ENCODE results near the gene FOLR2. TPM values are rescaled to one million over a fixed set of nuclear protein-coding genes. Genes with fewer than 3 reads are reported as not detected.

FOLR2 gene
- not detected in 2 replicates for polyA plus RNA-seq

DNA sequence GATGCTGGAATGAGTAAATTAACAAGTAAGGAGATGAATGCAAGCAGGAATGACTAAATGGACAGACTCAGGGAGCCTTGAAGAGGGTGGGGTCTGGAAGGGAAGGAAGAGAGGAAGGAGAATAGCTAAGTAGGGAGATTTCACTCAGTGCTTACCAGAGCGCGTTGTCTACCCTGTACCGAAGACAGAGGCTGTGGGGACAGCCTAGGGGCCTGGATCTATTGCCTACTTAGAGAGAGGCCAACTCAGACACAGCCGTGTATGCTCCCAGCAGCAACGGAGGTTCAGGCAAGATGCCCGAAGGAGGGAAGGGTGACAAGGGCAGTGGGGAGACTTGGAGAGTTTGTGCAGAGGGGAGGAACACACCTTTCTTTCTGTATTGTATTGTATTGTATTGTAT is at the start of gene FOLR2:
TSS of gene FOLR2 (plus strand) at position 157 of the 400 bp plus-strand sequence. CDS start 1,791 bp downstream, outside the sequence.

GRCh38 chr11:72191961-72192381 is 24.6 kb upstream of the FOLR2 start, which contains the start of gene FOLR1:
FOLR1 (plus strand) TSS chr11:72192140; CDS start chr11:72192174, 34 bp downstream.

GRCh38 chr11:72224564-72225410 is 8.2 kb downstream of the FOLR2 start, which contains the start of gene INPPL1:
INPPL1 (plus strand) TSS chr11:72224767; CDS start chr11:72224985, 218 bp downstream.

GRCh38 chr11:72244060-72244360 is 27.4 kb downstream of the FOLR2 start, which contains the start of gene PHOX2A:
PHOX2A (minus strand) TSS chr11:72244176; CDS start chr11:72244004, 172 bp downstream.

Other genes with a start within 250 kb of the FOLR2 start
- 0.92 and 1.7 TPM in 2 replicates for gene IL18BP, start 217.9 kb upstream of the FOLR2 start, polyA plus RNA-seq
- gene NUMA1, start 136.3 kb upstream of the FOLR2 start, polyA plus RNA-seq, result 13.6 and 15.7 TPM in 2 replicates
- gene LRRC51, start 135.9 kb upstream of the FOLR2 start, polyA plus RNA-seq, result 2.0 and 13.2 TPM in 2 replicates
- 53.8 and 85.9 TPM in 2 replicates for gene LAMTOR1, start 113.5 kb upstream of the FOLR2 start, polyA plus RNA-seq
- not detected in 2 replicates for gene TOMT, start 110.9 kb upstream of the FOLR2 start, polyA plus RNA-seq
- 61.7 and 111 TPM in 2 replicates for gene ANAPC15, start 104.1 kb upstream of the FOLR2 start, polyA plus RNA-seq
- gene FOLR3, start 81.1 kb upstream of the FOLR2 start, polyA plus RNA-seq, result not detected in 2 replicates
- gene FOLR1, start 24.7 kb upstream of the FOLR2 start, polyA plus RNA-seq, result not detected in 2 replicates
- 0.10 and 0.70 TPM in 2 replicates for gene INPPL1, start 8.0 kb downstream of the FOLR2 start, polyA plus RNA-seq
- not detected in 2 replicates for gene PHOX2A, start 27.4 kb downstream of the FOLR2 start, polyA plus RNA-seq
- 9.0 and 9.9 TPM in 2 replicates for gene CLPB, start 217.7 kb downstream of the FOLR2 start, polyA plus RNA-seq

Measured in Purkinje cell (primary cell).